Measurements from ENCODE around the gene HAGHL.

HAGHL gene

DNA sequence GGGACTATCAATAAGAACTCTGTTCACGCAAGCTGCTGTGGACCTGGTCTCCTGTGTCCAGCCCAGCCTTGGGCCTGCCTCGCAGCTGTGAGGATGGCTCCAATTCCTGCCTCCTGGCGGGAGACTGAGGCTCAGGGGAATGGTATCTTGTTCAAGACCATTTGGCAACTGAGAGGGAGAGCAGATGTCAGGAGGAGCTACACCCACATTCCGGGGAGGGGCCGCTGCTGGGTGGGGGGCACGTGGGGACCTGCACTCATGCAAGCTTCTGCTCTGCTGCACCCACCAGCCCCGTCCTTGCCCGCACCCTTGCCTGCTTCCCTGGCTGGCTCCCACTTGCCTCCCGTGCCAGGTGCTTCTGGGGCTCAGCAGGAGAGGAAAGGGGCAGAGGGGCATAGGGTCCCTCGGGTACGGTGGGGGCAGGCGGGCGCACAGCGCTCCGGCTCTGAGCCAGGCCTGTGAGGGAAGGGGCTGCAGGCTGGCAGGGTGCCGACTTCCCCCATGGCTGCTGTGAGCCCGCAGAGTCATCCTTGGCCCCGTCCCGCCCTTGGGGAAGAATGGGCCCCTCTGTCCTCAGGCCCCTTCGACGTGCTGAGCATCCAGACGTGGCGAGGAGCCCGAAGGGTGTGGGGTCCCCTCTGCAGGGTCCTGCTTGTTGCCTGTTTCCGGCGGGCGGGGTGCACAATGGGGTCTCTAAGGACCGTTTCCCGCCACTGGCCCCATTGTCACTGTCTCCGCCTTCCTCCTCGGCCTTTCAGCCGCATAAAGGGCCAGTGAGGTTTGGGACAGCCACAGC is 9.3 kb upstream of the HAGHL start:
- in situ Hi-C loops (cut with MboI; ENCODE audit: low sequenced_read_pairs) = loop anchor here (25.0 kb wide), 1 partner anchor 345 kb away; the partner anchor contains the start of gene SSTR5

DNA sequence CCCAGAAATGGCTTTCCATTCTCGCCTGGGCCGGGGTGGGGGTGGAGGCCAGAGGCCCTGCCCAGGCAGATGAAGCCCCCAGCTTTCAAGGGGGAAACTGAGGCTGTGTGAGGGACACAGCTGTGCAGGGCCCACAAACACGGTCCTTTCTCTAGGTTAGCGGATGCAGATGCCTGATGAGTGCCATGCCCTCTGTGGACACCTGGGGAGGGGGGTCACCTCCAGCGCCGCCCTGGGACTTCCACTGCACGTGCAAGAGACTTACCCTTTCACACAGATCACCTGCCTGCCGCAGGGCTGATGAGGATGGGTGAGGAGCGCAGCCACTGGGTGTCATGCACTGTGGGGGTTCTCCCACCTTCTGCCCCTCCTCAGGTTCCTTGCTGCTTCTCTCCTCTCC is 8.5 kb upstream of the HAGHL start:
- in situ Hi-C loops (cut with MboI; ENCODE audit: low sequenced_read_pairs) = loop anchor here (25.0 kb wide), 1 partner anchor 344 kb away; the partner anchor contains the start of gene SSTR5

- in situ Hi-C loops (cut with MboI; ENCODE audit: low sequenced_read_pairs) = loop anchor here (25.0 kb wide), 1 partner anchor 343 kb away; the partner anchor contains the start of gene SSTR5
Measured at GRCh38 chr16:718922-719321, 8.0 kb upstream of the HAGHL start.

GRCh38 chr16:719815-720446 is 7.0 kb upstream of the HAGHL start:
- in situ Hi-C loops (cut with MboI; ENCODE audit: low sequenced_read_pairs) = loop anchor here (25.0 kb wide), 1 partner anchor 342 kb away; the partner anchor contains the start of gene SSTR5

GRCh38 chr16:720447-720989 is 6.4 kb upstream of the HAGHL start:
- in situ Hi-C loops (cut with MboI; ENCODE audit: low sequenced_read_pairs) = loop anchor here (25.0 kb wide), 1 partner anchor 342 kb away; the partner anchor contains the start of gene SSTR5

DNA sequence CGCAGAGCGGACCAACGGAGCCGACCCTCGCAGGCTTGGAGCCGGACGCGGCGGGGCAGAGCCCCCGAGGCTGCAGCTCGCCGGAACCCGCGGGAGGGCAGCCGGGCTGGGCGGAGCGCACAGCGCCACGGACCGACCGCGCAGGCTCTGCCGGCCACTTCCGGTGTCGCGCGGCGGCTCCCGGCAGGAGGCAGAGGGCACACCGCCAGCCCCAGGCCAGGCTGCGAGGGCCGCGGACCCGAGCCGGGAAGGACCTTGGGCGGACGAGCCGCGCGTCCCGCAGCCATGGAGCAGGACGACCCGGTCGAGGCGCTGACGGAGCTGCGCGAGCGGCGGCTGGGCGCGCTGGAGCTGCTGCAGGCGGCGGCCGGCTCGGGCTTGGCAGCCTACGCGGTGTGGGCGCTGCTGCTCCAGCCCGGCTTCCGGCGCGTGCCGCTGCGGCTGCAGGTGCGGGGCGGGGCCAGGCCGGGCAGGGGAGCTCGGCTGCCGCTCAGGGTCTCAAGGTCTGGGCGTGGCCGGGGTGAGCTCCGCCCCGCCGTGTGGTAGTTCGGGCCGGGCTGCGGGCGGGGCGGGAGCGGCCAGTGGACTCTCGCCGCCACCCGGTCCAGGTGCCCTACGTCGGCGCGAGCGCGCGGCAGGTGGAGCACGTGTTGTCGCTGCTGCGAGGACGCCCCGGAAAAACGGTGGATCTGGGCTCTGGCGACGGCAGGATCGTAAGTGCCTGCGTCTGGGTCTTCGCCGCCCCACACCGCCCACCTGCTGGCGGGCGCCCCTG is 5.7 kb upstream of the HAGHL start, which contains the start of gene ANTKMT:
ANTKMT (plus strand) TSS at position 157 of the 775 bp plus-strand sequence; CDS start at position 286, 129 bp downstream.
- in situ Hi-C loops (cut with MboI; ENCODE audit: low sequenced_read_pairs) = loop anchor here (25.0 kb wide), 1 partner anchor 341 kb away; the partner anchor contains the start of gene SSTR5

DNA sequence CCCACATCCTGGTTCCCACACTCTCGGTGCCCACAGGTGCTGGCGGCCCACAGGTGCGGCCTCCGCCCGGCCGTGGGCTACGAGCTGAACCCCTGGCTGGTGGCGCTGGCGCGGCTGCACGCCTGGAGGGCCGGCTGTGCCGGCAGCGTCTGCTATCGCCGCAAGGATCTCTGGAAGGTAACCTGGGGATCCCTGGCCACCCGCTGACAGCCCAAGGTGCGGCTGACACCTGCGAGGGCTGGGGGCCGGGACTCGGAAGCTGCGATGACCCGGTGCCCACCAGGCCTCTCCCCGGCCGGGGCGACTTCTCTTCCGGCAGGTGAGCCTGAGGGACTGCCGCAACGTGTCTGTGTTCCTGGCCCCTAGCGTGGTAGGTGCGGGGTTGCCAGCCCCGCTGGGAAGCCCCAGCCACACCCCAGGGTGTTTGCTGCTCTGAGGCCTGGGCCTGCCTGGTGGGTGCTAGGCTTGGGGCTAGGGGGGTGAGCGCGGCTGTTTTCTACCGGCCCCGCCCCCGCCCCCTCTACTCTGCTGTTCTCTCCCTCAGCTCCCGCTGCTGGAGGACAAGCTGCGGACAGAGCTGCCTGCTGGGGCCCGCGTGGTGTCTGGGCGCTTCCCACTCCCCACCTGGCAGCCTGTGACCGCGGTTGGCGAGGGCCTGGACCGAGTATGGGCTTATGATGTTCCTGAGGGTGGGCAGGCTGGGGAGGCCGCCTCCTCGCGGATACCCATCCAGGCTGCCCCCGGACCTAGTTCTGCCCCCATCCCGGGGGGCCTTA is 5.0 kb upstream of the HAGHL start:
- in situ Hi-C loops (cut with MboI; ENCODE audit: low sequenced_read_pairs) = loop anchor here (25.0 kb wide), 1 partner anchor 340 kb away; the partner anchor contains the start of gene SSTR5

DNA sequence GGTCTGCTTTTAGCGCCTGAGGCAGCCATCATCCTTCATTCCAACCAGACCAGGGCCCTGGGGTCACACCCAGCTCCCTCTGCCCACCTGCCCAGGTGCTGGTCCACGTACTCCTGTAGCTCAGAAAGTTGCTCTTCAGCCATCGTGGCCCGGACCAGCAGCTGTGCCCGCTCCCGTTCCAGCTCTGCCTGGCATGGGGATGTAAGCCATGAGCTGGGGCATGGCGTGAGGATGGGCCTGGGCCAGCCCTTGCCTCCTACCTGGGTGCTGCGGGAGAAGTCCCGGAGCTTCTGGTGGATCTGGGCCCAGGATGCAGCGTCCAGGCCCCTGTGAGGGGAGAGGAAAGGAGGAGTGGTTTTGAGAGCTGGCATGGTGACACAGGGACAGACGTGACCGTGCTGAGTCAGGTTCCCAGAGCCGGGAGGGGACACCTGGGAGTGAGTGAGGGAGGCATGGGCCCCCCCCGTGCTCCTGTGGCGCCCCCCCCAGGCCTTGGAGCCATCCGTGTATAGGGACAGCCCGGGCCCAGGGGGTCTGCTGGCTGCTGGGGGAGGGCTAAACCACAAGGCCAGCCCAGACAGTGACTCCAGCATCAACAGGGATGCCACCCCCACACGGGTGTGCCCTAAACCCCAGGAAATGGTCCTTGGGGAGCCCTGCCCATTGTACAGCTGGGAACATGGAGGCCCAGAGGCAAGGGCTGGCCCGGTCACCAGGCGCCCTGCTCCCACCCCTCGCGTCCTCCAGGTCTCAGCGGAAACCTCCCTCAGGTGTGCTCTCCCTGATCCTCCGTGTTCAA is 3.9 kb upstream of the HAGHL start:
- in situ Hi-C loops (cut with MboI; ENCODE audit: low sequenced_read_pairs) = loop anchor here (25.0 kb wide), 1 partner anchor 339 kb away; the partner anchor contains the start of gene SSTR5

GRCh38 chr16:723695-724094 is 3.2 kb upstream of the HAGHL start:
- in situ Hi-C loops (cut with MboI; ENCODE audit: low sequenced_read_pairs) = loop anchor here (25.0 kb wide), 1 partner anchor 339 kb away; the partner anchor contains the start of gene SSTR5

GRCh38 chr16:724188-725040 is 2.5 kb upstream of the HAGHL start:
- in situ Hi-C loops (cut with MboI; ENCODE audit: low sequenced_read_pairs) = loop anchor here (25.0 kb wide), 1 partner anchor 338 kb away; the partner anchor contains the start of gene SSTR5

- in situ Hi-C loops (cut with MboI; ENCODE audit: low sequenced_read_pairs) = no loop called here
Measured at GRCh38 chr16:725041-725376, 1.9 kb upstream of the HAGHL start.

DNA sequence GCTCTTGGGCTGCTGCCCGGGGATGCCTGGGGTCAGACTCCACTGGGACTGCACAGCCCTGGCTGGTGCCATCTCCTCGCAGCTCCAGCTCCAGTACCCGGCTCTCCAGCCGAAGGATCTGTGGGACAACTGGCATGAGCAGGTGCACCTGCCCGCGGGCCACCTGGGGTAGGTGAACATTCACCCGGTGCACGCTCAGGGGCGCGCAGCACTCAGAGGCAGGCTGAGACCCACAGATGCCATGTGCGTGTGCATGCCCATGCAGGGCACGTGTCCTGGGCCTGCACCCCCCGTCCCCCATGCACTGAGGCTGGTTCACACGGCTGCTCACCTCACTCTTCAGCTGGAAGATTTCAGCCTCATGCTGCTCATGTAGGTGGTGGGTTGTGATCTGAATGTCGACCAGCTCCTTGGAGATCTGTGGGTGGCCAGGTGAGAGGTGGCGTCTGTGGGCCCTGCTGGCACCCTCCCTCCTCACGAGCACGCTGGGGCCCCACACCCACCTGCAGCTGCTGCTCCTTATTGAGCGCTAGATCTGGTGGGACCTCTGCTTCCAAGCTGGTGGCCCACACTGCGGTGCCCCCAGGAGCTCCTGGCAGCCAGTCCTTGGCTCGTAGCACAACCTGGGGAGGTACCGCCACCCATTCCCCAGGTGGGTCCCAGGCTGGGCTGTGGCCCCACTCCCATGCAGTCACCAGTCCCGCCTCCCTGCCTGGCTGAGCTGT is 1.3 kb upstream of the HAGHL start:
- in situ Hi-C loops (cut with MboI; ENCODE audit: low sequenced_read_pairs) = no loop called here

GRCh38 chr16:726188-726437 is 793 bp upstream of the HAGHL start:
- in situ Hi-C loops (cut with MboI; ENCODE audit: low sequenced_read_pairs) = no loop called here

- in situ Hi-C loops (cut with MboI; ENCODE audit: low sequenced_read_pairs) = no loop called here
Measured at GRCh38 chr16:727291-727977, 528 bp downstream of the HAGHL start.

DNA sequence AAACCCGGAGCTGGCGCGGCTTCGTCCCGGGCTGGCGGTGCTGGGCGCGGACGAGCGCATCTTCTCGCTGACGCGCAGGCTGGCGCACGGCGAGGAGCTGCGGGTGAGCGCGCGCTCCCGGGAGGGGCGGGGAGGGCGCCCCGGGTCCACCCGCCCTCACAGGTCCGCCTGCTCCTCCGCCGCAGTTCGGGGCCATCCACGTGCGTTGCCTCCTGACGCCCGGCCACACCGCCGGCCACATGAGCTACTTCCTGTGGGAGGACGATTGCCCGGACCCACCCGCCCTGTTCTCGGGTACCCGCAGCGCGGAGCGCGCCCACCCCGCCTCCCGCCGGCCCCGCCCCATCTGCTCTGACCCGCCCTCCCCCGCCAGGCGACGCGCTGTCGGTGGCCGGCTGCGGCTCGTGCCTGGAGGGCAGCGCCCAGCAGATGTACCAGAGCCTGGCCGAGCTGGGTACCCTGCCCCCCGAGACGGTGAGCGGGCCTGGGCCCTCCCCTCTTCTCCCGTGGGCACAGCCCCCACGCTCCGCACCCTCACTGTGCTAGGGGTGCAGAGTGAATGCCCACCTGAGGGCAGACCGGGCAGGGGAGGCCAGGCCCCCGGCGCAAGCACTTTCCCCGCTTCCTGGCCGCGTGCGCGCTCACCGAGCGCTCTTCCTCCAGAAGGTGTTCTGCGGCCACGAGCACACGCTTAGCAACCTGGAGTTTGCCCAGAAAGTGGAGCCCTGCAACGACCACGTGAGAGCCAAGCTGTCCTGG is 1.4 kb downstream of the HAGHL start:
- in situ Hi-C loops (cut with MboI; ENCODE audit: low sequenced_read_pairs) = no loop called here

All from HL-60/S4 (cell line).